Suppressor macrophage treated with lipopolysaccharide for 1 hour (primary cell): ENCODE results near the gene CACNB4.
"Not testable (repeated sequence)": the region's sequence is repeated elsewhere in the genome, so short reads cannot be mapped to it uniquely, and the experiment has no call there.

Source experiments
- DNase-seq, 3 donors: peaks; one replicate each; pipeline ENCODE4 v3.0.0-alpha.2; 2020 to 2022

Gene CACNB4

DNA sequence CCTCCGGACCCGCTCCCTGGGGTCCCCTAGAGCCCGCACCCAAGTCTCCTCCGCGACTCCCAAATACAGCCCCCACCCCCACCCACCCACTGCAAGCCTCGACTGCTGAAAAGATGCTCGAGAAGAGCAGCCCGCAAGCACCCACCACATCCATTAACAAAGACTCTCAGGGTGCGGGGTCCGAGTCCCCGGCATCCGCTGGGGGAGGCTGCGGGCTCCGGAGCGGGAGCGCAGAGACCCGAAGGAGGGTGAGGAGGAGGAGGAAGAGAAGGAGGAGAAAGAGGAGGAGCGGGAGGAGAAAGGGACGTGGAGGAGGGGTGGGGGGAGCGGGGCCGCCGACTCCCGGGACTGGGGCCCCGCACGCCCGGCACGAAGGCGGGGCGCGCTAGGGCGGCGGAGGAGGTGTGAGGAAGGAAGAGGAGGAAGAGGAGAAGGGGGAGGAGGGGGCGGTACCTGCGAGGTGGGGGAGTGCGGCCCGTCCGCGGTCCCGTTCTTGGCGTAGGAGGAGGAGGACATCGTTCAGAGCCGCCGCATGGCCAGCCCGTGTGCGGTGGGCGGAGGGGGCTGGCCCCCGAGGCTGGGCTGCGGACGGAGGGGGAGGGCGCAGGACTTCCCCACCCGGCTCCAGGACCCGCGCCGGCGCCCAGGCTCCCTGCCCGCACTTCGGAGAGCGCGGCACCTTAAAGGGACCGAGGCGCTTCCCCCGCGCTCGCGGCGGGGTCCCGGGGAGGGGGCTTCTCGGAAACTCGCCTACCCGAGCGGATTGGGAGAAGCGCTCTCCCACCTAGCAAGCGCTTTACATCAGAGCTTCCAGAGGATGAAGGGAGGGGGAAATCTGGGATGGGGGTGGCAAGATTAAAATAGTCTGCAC, at the start of gene CACNB4:
CACNB4 (minus strand) TSS at position 549 of the 871 bp plus-strand sequence.
- peak; percentile 30 to 49 (median 33) for DNase-seq

DNA sequence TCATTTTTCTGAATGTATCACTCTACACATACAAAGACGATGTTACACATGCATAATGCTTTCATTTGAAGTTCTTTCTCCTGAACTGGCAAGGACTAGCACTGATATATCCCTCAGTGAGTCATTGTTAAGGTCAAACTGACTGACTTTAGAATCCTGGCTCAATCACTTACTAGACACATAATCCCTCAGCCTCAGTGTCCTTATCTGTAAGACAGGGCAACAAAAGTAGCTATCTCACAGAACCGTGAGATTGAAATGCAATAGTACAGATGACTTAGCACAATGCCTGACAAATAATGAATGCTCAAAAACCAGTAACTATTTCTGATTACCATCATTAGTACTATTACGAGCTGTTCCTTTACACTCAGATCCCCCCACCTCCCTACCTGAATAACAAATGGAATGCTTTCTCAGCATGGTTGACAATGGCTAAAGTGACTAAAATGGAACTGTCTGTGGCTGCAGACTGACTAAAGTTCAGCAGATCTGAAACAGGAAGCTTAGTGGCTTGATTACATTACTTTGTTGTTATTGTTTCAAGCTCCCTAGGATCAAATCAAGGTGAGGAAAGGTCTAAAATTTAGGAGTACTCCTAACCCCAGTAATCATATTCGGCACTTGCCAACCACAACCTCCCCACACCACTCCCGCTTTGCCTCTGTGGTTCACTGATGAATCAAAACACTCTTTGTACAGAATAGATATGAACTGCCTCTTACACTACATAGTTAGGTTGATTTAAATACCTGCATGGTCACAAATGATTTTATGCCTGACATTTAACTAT, 35.8 kb upstream of the CACNB4 start:
- no peak for DNase-seq

DNA sequence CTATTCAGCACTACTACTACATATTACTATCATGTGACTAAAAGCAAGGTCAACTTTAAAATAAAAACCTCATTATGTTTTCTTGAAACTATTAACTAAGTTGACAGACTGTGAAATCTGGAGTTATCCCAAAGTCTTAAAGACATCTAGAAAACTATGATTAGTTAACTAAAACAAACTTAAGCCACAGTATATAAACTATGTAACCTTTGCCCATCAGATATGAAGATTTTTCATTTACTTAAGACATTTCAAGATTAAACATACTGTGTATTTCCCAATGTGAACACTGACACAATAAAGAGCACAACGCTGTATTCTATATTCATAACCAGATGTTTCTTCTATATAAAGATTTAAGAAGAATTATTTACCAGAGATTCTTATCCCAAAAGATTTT, 33.5 kb upstream of the CACNB4 start:
- no peak for DNase-seq

DNA sequence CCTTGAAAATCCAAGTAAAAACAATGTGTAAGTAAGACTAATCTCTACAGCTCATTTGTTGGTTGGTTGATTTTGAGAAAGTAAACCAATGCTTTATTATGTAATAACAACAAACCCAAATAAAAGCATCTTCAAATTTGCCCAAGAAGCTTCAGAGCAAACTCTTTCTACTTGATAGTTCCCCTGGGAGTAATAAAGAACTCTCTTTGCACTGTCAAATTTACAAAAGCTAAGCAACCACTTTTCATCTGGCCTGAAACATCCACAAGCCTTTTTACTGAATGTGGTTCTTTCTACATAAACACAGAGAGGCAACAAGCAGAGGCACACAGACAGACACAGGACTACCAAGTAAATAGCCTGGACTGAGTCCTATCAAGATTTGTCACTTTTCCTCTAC, 28.8 kb upstream of the CACNB4 start:
- no peak for DNase-seq

DNA sequence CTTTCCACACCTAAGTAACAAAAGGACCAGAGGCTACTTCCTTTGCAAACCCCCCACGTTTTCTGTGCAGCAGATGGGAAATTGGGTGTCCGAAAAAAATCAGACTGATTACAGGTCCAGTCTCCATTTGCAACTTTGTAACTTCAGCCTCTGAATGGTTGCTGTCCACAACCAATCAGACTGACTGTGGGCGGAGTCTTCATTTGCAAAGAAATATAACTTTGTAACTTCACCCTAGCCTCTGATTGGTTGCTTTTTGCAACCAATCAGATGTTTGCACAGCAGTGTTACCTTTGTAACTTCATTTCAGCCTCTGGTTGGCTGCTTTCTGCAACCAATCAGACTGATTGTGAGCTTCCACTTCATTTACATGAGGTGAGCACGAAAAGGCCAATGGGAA, 27.8 kb upstream of the CACNB4 start:
- no peak for DNase-seq

DNA sequence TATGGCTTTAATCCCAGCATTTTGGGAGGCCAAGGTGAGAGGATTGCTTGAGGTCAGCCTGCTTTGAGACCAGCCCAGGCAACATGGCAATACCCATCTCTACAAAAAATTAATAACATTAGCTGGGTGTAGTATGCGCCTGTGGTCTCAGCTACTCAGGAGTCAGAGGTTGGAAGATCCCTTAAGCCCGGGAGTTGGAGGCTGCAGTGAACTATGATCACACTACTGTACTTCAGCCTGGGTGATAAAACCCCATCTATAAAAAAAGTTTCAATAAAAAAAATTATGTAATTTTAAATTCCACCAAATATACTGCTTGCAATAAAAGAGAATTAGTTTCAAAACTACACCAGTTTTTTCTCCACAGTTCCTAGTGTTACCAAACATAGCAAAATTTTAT, 23.3 kb upstream of the CACNB4 start:
- DNase-seq: no peak

DNA sequence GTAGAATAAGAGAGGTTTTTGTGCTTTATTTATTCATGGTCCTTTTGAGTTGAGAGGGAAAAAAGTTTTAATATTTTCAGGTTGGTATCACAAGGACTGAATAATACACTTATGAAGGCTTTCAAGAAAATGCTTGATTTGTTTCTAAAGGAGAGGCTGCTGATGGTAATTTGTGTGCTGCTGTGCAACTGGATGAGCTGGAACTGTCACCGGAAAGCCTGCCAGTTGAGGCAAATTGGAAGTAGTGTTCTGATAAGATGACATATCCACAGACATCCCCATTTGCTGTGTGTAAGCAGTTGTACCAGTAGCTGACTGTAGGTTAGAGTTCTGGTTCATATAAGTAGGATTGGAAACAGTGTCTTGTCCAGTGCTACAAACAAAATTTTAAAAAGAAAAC, 21.6 kb upstream of the CACNB4 start:
- DNase-seq: no peak

DNA sequence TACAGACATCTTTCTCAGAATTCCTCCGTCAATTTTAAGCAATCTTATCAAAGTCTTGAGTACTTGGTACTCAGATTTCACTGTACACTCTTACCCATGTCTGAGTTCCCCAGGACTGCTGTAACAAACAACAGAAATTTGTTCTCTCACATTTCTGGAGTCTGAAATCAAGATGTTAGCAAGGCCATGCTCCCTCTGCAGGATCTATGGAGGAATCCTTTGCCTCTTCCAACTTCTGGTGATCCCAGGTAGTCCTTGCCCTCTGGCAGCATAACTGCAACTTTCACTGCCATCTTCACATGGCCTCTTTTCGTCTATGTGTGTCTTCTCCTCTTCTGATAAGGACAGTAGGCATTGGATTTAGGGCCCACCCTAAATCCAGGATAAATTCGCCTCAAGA, 17.1 kb upstream of the CACNB4 start:
- no peak for DNase-seq

DNA sequence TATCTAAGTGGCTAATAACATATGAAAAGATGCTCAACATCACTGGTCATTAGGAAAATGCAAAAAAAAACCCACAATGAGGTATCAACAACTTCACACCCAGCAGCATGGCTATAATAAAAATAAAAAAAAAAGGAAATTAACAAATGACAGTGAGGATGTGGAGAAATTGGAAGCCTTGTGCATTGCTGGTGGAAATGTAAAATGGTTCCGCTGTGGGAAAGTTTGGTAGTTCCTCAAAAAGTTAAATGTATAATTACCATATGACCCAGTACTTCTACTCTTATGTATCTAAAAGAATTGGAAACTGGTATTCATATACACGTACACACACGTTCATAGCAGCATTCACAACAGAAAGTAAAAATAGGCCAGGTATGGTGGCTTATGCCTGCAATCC, 15.5 kb upstream of the CACNB4 start:
- DNase-seq: peak in 2 of 3 donors; percentile 19 to 37

DNA sequence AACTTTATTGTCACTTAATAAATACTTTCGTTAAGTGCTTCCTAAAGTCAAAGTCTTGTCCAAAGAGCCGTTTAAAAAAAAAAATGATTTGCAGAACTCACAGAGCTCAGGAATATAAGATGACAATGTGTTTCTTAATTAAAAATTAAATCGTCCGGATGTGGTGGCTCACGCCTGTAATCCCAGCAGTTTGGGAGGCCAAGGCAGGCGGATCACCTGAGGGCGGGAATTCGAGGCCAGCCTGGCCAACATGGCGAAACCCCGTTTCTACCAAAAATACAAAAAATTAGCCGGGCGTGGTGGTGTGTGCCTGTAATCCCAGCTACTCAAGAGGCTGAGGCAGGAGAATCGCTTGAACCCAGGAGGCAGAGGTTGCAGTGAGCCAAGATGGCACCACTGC, 8.3 kb upstream of the CACNB4 start:
- not testable (repeated sequence) for DNase-seq

DNA sequence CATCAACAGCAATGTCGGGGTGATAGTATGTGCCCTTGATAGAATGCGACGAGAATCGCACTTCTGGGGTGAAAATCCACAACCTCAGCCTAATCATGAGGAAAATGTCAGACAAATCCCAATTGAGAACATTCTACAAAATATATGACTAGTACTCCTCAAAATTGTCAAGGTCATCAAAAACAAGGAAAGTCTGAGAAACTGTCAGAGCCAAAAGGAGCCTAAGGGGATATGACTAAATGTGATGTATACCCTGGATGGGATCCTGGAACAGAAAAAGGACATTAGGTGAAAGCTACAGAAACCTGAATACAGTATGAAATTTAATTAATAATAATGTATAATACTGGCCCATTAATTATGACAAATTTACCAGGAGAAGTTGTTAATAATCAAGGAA, 7.6 kb upstream of the CACNB4 start:
- no peak for DNase-seq

DNA sequence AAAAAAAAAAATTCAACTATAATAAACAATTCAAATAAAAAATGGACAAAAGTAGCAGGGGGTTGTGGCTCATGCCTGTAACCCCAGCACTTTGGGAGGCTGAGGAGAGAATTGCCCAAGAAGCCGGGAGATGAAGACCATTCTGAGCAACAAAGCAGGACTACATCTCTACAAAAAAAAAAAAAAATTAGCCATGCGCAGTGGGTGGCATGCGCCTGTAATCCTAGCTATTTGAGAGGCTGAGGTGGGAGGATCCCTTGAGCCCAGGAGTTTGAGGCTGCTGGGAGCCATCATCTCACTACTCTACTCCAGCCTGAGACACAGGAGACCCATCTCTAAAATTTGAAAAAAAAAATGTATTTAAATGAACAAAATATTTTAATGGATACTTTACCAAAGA, 4.4 kb upstream of the CACNB4 start:
- no peak for DNase-seq

DNA sequence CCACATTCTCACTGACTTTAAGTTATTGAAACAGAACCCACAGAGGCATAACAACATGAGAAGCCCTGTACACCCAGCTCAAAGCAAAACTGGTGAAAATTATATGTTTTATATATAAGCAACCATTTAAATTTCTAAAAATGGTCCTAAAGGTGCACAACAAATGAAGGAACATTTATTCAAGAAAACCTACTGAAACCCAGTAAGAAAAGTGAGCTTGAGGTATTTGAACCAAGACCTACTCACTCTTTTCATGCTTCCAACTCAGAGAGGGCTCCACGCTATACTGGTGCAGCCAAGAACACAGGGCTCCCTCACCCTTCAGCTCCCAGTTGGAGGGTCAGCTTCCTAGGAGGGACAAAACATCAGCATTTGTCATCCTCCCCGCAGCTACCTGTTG, 2.1 kb upstream of the CACNB4 start:
- DNase-seq: no peak

DNA sequence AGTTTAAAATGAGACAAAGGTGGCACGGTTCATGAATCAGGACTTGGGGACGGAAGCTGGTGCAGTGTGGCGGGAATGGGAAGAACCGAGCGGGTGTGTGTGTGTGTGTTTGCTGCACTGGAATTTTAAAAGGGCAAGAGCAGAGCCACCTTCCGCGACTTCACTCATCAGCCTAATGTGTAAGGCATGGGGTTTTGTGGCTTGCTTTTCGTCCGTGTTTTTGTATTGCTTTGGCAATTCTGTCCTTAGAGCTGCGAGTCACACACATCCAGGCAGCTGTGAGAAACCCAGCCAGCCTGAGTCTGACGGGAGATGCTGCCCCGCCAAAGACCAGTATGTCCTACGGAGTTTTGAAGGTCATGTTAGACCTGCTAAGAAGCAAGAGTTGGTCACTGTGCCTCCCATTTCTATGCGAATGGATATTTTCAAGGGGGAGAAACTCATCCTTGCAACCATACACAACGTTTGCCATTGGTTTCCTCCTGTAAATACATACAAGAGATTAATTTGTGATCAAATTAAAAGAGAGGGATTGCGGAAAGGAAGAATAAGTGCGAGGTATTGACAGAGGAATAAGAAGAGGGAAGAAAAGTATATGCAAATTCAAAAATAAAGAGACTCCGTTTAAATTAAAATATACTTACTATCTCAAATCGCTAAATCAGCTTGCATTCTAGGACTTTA, 665 bp upstream of the CACNB4 start:
- DNase-seq: peak; percentile 28 to 32 (median 29)

DNA sequence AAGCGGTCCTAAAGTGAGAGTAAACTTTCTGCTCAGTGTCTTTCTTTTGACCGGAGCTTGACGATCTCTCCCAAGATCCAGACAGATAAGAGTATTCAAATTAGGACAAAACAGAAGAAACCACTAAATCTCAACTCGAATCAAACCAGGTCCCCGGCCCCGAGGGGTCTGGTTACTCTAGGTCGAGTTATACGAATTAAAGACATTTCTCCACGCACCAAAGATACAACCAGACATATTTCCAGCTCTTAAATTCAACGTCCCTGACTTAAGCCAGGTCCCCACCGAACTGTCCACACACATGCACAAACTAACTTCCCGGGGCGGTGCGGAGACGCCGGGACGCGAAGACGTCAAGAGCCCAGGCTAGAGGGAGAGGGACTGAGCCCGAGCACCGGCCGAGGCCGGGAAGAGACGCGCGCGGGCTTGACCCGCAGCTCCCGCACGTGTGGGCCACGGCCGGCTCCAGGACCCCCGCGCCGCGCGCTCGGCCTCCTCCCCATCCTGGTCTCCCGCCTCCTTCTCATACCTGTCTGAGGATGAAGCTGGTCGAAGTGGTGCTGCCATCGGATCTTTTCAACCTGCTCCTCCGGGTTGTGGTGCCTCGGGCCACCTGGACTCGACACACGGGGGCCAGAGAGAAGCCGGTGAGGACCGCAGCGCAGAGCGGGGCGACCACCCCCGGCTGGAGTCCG, 896 bp downstream of the CACNB4 start:
- peak in 2 of 3 donors; percentile 29 to 49 for DNase-seq

DNA sequence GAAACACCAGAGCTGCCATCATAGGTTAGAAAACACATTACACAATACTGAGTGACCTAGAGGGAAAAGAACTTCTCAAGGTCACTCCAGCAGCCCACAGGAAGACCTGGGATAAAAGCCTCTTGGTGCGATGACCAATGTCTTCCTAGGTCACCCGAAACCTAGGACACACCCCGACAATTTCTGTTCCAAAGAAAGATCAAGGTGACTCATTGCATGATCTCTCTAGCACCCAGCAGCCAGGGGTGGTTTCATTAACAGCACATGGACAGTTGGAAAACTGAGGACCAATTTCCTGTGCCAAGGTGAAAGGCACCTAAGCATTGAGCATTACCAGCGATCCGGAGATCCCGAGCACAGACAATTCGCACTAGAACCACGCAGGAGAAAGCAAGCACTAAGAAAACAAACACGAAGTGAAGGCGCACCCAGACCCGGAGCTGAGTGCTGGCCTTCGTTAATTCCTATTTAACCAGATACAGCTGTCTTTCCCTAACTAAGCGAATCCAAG, 1.5 kb downstream of the CACNB4 start:
- peak in 1 of 3 donors; percentile 20 for DNase-seq

DNA sequence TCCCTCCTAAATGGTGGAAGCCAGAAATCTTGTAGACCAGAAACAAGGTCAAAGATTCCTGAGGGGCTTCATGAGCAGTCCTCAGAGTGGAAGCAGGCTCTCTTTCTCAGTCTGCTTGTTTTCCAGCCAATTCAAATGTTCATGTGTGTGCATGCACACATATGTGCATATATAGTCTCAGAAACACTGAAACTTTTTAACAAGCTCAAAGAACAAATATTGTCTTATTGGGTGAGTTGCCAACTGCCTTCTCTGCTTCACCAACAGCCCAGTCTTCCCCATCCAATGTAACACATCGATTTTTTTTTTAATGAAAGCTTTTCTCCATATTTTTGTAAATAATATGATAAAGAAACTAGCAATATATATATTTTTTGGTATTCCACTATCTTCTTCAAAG, 3.7 kb downstream of the CACNB4 start:
- no peak for DNase-seq

DNA sequence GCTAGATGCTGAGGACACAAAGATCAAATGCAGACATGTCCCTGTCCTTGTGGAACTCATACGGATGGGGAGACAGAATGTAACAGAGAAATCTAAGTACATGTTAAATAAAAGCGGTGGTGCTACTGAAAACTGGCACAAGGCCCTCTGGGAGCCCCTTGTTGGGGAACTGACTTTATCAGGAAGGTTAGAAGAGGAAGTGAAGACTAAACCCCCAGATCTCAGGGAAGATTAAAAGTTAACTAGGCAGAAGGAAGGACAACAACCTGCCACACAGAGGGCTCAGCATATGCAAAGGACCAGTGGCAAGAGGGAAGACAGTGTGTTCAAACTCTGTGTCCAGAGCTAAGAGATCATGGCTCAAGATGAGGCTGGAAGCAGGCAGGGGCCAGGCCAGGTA, 4.8 kb downstream of the CACNB4 start:
- DNase-seq: no peak

DNA sequence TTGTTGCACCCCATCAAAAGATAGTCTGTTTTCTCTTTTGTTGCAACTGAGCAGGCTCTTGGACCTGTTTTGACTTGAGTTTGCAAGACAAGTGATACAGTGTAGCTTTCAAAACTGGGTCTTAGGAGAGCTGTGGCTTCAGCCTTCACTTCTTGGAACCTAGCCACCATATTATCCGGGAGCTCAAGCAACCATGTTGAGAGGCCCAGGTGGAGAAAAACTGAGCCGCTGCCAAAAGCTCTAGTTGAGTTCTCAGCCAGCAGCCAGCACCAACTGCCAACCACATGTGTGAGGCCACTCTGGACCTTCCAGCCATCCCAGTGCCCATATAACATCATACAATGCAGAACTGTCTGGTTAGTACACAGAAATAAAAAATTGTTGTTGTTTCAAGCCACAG, 5.4 kb downstream of the CACNB4 start:
- no peak for DNase-seq

DNA sequence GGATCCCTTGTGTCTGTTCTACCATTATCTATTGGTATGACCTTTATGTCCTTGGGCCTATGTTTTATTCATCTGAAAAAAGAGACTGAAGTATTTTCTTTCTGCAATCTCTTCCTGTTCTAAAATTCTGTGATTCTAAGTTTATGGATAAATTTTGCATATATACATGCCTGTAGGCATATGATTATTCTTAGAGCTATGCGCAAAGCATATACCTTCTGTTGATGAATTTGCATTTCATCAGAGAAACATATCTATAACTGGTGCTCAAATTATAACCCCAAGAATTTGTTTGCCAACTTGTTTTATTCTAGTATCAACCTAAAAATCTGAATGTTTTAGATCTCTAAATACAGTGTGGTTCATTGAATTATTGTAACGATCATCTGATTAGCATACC, 6.7 kb downstream of the CACNB4 start:
- no peak for DNase-seq

DNA sequence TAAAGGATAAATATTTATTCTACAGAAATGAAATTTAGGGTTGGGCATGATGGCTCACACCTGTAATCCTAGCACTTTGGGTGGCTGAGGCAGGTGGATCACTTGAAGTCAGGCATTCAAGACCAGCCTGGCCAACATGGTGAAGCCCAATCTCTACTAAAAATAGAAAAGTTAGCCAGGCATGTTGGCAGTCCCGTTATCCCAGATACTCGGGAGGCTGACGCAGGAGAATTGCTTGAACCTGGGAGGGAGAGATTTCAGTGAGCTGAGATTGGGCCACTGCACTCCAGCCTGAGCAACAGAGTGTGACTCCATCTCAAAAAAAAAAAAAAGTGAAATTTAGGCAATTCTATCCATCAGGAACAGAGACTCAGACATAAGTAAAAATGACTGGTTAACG, 8.1 kb downstream of the CACNB4 start:
- DNase-seq: not testable (repeated sequence)

DNA sequence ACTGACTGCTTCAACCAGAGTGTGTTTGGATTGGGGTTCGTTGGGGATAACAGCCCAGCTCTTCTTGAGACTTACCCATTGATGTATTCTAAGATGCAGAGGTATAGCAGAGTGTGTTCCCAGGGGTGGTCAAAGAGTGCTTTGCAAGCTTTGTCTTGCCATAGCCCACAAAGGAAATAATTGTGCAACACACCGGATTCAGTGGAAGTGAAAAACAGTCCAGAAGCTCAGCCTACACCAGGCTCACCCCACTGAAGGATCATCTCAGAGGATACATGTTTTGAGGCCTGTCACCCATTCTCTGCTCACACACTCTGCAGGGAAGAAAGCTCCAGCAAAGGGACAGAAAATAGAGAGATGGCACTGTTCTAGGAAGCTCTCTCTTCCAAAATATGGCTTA, 9.6 kb downstream of the CACNB4 start:
- DNase-seq: peak; percentile 25 to 43 (median 41)

DNA sequence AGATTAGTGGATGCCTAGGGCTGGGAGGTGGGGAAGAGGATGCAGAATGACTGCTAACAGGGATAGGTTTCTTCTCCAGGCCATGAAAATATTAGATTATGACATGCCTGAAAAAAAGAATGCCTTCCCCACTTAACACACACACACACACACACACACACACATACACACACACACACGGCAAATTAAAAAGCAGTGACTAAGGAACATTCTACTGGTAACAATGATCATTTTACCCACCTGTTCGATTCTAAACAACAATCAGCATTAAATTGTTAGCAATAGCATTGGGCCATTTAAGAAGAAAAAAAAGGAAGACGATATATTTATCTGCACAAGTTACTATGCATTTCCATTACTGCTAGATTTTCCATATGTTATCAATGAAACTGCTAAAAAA, 10.8 kb downstream of the CACNB4 start:
- no peak for DNase-seq
